Mucosa of rectum (tissue), 2 donors: ENCODE results near the gene HPSE2.

ENCODE experiments used
- H3K27ac ChIP-seq, 2 donors: one replicate each; pipeline ENCODE4 v1.7.0; 2013; ENCODE audit warnings: inconsistent platforms in 2 of 2, low read depth in 2 of 2, low read length in 2 of 2
- H3K27me3 ChIP-seq, 2 donors: one replicate each; pipeline ENCODE4 v1.7.0; 2013; ENCODE audit warnings: low read length in 2 of 2; ENCODE audit not compliant: control insufficient read depth in 2 of 2, insufficient read depth in 2 of 2
- H3K36me3 ChIP-seq, 2 donors: one replicate each; pipeline ENCODE4 v1.7.0; 2013; ENCODE audit warnings: low read length in 2 of 2; ENCODE audit not compliant: control insufficient read depth in 2 of 2, insufficient read depth in 2 of 2
- H3K4me1 ChIP-seq, 2 donors: one replicate each; pipeline ENCODE4 v1.7.0; 2013; ENCODE audit warnings: low read length in 2 of 2, mild to moderate bottlenecking in 1 of 2; ENCODE audit not compliant: control insufficient read depth in 2 of 2, insufficient read depth in 2 of 2
- H3K4me3 ChIP-seq, 2 donors: one replicate each; pipeline ENCODE4 v1.7.0; 2013; ENCODE audit warnings: low read length in 2 of 2
- H3K9ac ChIP-seq, 2 donors: one replicate each; pipeline ENCODE4 v1.7.0; 2013; ENCODE audit warnings: low read length in 2 of 2, low read depth in 1 of 2, mild to moderate bottlenecking in 1 of 2
- H3K9me3 ChIP-seq, 2 donors: one replicate each; pipeline ENCODE4 v1.7.0; 2013; ENCODE audit warnings: low read length in 2 of 2; ENCODE audit not compliant: control insufficient read depth in 2 of 2
- donor health status: healthy.
- donor health status: Normal muscosa, but diverticular disease.

The HPSE2 gene

DNA sequence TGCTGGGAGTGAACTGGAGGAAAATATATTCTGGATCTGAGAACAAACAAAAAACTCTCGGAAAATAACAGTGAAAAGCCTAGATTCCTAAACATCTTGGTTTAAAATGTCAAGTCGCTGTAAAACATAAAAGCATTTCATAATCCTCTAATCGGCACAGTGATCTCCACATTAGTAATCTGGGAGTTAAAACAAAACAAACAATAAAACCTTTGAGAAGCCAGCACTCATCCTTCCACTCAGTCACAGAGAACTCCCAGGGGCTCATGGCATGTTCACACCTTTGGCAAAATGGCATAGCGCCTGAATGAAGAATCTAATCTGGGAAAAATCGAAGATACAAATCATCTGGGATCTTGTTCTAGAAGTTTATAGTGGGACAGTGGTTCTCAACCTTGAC lies 764.8 kb downstream of the HPSE2 start:
- Histone ChIP-seq H3K4me1 (peaks cover 0 to 3% of the 10 kb centered on the region in 2 donors), H3K27me3 (peaks cover 0 to 2% of the 10 kb centered on the region in 2 donors), H3K36me3 (no peaks in the 10 kb centered on the region), H3K9ac (no peak overlapping the region), H3K9me3 (no peaks in the 10 kb centered on the region), H3K27ac (no peak overlapping the region), H3K4me3 (no peak overlapping the region)

DNA sequence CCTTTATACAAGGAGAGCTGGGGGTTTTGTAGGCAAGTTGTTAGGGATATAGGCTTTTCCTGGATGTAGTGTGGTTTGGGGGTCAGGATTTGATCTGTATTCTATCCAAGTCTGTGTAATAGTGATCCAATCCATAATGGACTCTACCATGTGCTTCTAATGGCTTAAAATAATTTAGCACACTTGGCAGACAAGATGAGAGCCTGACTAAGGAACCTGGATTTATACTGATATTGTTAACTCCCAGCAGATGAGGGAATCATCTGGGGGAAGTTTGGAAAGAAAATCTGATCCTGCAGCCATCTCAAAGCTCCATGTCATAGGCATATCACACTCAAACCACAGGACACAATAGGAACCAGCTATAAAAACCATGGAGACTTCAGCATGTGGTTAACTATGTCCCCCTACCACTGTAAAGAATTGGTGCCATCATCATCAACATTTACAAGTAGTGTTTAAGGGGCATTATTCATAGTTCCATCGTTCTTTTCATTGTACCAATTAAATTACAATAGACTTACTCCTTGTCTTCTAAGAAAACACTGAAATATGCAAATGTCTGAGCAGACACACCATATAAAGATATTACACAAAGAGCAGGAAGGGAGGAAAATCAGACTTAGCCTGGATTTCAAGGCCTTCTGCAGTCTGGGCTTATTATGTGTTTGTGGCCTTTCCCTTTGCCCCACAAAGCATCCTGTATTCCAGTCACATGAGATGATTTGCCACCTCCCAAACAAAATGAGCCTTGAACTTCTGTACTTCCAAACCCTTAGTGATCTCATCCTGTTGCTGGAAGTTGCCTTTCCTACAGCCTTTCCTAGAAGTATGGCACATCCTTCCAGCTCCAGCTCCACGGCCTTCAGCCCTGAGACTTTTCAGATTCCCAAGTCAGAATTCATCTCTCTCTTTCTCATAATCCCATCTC lies 766.4 kb downstream of the HPSE2 start:
- Histone ChIP-seq H3K9ac (no peak overlapping the region), H3K4me1 (peaks cover 0 to 3% of the 10 kb centered on the region in 2 donors), H3K27me3 (peaks cover 0 to 2% of the 10 kb centered on the region in 2 donors), H3K9me3 (no peaks in the 10 kb centered on the region), H3K4me3 (no peak overlapping the region), H3K27ac (no peak overlapping the region), H3K36me3 (no peaks in the 10 kb centered on the region)

DNA sequence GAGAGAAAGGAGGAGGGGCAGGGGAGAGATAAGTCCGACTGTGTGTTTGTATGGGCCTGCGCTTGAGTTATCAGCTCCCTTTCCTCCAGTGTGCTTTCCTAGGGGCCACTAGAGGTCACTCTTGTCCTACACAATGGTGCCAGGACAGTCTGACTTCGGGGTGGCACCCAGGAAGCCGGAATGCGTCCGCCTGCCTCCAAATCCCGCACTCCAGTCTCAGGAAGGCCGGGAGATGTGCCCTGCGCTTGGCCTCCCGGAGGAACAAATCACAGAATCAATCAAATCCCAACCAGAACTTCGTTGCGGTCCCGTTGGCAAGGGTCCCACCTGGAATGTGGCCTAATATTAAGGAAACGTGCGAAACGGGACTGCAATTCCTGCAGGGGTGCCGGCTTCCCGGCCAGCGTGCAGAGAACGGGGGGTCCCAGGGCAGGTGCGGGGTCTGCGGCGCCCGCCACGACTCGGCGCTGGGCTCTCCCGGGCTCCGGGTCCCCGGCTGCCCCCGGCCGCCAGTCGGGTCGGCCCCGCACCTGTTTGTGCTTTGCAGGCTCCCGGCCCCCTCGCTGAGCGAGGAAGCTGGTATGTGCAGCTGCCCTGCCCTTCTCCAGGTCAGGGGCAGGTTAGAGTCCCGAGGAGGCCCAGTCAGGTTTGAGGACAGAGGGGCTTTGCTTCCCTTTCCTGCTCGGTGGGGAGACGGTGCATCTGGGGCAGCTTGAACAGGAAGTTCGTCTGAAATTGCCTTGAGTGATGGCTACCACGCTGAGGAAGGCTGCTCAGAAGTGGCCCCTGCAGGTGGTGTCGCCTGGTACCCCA lies 767.9 kb downstream of the HPSE2 start:
- H3K36me3 ChIP-seq: no peaks in the 10 kb centered on the region
- H3K4me3 ChIP-seq: peak overlapping the region; percentile 70 to 75
- H3K9ac ChIP-seq: peak overlapping the region; percentile 42 to 69
- no peaks in the 10 kb centered on the region for H3K9me3 ChIP-seq
- no peak overlapping the region for H3K27ac ChIP-seq
- H3K27me3 ChIP-seq: peaks cover 0 to 2% of the 10 kb centered on the region in 2 donors
- H3K4me1 ChIP-seq: peaks cover 0 to 3% of the 10 kb centered on the region in 2 donors

GRCh38 chr10:98466861-98467505 lies 768.7 kb downstream of the HPSE2 start:
- H3K36me3 ChIP-seq: no peaks in the 10 kb centered on the region
- H3K4me1 ChIP-seq: peaks cover 0 to 3% of the 10 kb centered on the region in 2 donors
- H3K9me3 ChIP-seq: no peaks in the 10 kb centered on the region
- H3K27ac ChIP-seq: no peak overlapping the region
- H3K9ac ChIP-seq: no peak overlapping the region
- H3K27me3 ChIP-seq: peaks cover 0 to 2% of the 10 kb centered on the region in 2 donors
- H3K4me3 ChIP-seq: peak overlapping the region in 1 of 2 donors; percentile 70

- Histone ChIP-seq H3K4me3 (no peak overlapping the region), H3K4me1 (peaks cover 3 to 4% of the 10 kb centered on the region in 2 donors), H3K9me3 (no peaks in the 10 kb centered on the region), H3K9ac (no peak overlapping the region), H3K27ac (no peak overlapping the region), H3K27me3 (peaks cover 0 to 2% of the 10 kb centered on the region in 2 donors), H3K36me3 (no peaks in the 10 kb centered on the region)
Observed at GRCh38 chr10:98465866-98466265, 769.8 kb downstream of the HPSE2 start.

GRCh38 chr10:98463976-98464754 lies 771.5 kb downstream of the HPSE2 start:
- Histone ChIP-seq H3K4me3 (no peak overlapping the region), H3K4me1 (peaks cover 4 to 9% of the 10 kb centered on the region in 2 donors), H3K27me3 (peaks cover 0 to 2% of the 10 kb centered on the region in 2 donors), H3K9me3 (no peaks in the 10 kb centered on the region), H3K36me3 (no peaks in the 10 kb centered on the region), H3K9ac (no peak overlapping the region), H3K27ac (no peak overlapping the region)

DNA sequence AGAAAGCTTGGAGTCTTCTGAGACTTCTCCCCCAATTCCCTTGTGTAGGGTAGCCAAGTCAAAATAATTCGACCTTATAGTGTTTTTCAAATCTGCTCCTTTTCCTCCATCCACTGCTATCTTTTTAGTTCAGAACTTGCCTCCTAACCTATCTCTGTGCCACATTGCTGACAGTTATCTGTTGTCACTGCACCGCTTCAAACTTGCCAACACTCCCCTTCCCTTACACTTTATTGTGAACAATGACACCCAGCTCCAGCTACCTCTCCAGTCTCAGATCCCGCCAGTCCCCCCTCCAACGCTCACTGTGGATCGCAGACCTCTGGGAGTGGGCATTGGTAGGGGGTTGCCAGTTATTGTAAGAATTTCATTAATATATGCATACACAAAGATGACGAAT lies 772.6 kb downstream of the HPSE2 start:
- H3K27me3 ChIP-seq: peaks cover 0 to 2% of the 10 kb centered on the region in 2 donors
- H3K36me3 ChIP-seq: no peaks in the 10 kb centered on the region
- H3K9ac ChIP-seq: no peak overlapping the region
- H3K27ac ChIP-seq: no peak overlapping the region
- no peak overlapping the region for H3K4me3 ChIP-seq
- peaks cover 3 to 9% of the 10 kb centered on the region in 2 donors for H3K4me1 ChIP-seq
- H3K9me3 ChIP-seq: no peaks in the 10 kb centered on the region

DNA sequence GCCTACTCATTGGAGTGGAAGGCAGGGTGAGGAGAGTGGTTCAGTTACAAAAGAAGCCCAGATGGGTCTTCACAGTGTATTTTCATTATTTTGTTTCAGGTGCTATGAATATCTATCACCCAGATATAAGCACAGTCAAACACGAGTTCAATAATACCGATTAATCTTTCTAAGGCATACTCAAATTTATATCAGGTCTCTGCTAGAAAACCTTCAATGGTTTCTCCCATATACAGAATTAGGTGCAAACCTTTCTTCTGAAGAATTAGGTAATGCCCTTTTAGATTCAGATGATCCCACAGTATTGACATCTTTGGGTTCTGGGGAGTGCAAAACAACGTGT lies 774.2 kb downstream of the HPSE2 start:
- Histone ChIP-seq H3K36me3 (no peaks in the 10 kb centered on the region), H3K4me1 (peaks cover 3 to 9% of the 10 kb centered on the region in 2 donors), H3K27ac (no peak overlapping the region), H3K4me3 (no peak overlapping the region), H3K9me3 (no peaks in the 10 kb centered on the region), H3K9ac (no peak overlapping the region), H3K27me3 (no peaks in the 10 kb centered on the region)

GRCh38 chr10:98460837-98461499 lies 774.7 kb downstream of the HPSE2 start:
- H3K27ac ChIP-seq: peak overlapping the region; percentile 28 to 48
- H3K27me3 ChIP-seq: no peaks in the 10 kb centered on the region
- H3K4me1 ChIP-seq: peaks cover 3 to 9% of the 10 kb centered on the region in 2 donors
- H3K4me3 ChIP-seq: no peak overlapping the region
- no peaks in the 10 kb centered on the region for H3K9me3 ChIP-seq
- no peaks in the 10 kb centered on the region for H3K36me3 ChIP-seq
- H3K9ac ChIP-seq: no peak overlapping the region
